IPS-20b (cell line): ENCODE measurements around the gene SH3BP2.

Experiments used
- H3K27ac ChIP-seq: one replicate; pipeline ENCODE4 v1.5.1; 2013; ENCODE audit warnings: low read length
- H3K27me3 ChIP-seq: 2 replicates; pipeline ENCODE4 v1.6.1; 2013; ENCODE audit warnings: mild to moderate bottlenecking, low read length, inconsistent platforms; ENCODE audit not compliant: insufficient read depth
- H3K36me3 ChIP-seq: 2 replicates; pipeline ENCODE4 v1.6.1; 2013; ENCODE audit warnings: low read depth, mild to moderate bottlenecking, inconsistent platforms, low read length, moderate library complexity; ENCODE audit not compliant: insufficient read depth
- H3K4me1 ChIP-seq: 2 replicates; pipeline ENCODE4 v1.6.1; 2013; ENCODE audit warnings: mild to moderate bottlenecking, control low read depth, inconsistent platforms, low read length, moderate library complexity; ENCODE audit not compliant: insufficient read depth
- H3K4me3 ChIP-seq: 2 replicates; pipeline ENCODE4 v1.5.1; 2013; ENCODE audit warnings: mild to moderate bottlenecking, low read length, inconsistent platforms
- H3K9ac ChIP-seq: 2 replicates; pipeline ENCODE4 v1.6.1; 2013; ENCODE audit warnings: low read depth, mild to moderate bottlenecking, inconsistent platforms, low read length, moderate library complexity
- H3K9me3 ChIP-seq: 2 replicates; pipeline ENCODE4 v1.6.1; 2013; ENCODE audit warnings: mild to moderate bottlenecking, low read depth, low read length, inconsistent platforms; ENCODE audit not compliant: insufficient read depth

SH3BP2 gene

DNA sequence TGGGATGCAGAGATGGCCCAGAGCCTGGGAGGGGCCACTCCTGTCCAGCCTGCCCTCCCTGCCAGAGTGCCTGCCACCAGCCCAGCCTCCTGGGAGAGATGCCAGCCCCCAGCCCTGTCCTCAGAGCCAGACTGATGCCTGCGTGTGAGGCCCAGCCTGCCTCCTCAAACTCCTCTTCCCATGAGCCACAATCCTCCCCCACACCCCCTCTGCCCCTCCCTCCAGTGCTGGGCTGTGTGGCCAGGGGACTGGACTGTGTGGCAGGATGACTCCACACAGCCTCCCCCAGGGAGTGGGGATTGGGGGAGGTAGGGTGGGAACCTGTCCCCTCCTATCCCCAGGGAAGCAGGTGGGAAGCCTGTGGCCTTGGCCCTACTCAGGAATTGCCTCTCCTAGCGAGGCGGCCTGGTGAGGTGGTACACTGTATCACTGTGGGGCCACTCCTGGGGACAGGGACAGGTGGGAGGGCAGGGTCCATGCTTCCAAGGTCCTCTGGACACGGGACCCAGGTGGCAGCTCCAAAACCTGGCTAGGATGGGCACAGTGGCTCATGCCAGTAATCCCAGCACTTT lies 4.3 kb upstream of the SH3BP2 start:
- no peaks in the 10 kb centered on the region for H3K36me3 ChIP-seq
- H3K9ac ChIP-seq, result no peak overlapping the region
- H3K4me1 ChIP-seq, result no peaks in the 10 kb centered on the region
- no peaks in the 10 kb centered on the region for H3K9me3 ChIP-seq
- no peak overlapping the region for H3K4me3 ChIP-seq
- H3K27me3 ChIP-seq, result peaks cover 17% of the 10 kb centered on the region
- no peak overlapping the region for H3K27ac ChIP-seq

DNA sequence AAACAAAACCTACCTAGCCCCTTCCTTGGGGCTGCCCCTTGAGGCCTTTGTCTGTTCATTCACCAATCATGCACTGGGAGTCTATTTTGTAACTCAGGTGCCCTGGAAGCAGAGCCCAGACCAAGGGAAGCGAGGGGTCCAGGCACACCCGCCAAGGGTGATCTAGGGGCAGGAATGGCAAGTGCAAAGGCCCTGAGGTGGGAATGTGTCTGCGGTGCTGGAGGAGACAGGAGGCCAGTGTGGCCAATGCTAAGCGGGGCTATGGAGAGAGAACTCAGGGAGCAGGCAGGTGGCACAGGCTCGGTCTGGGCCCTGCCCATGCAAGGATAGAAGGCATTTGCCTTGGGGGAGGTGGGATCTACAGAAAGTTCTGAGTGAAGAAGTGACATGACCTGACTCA lies 3.5 kb upstream of the SH3BP2 start:
- Histone ChIP-seq H3K9ac (no peak overlapping the region), H3K27ac (no peak overlapping the region), H3K27me3 (peaks cover 24% of the 10 kb centered on the region), H3K9me3 (no peaks in the 10 kb centered on the region), H3K36me3 (no peaks in the 10 kb centered on the region), H3K4me3 (no peak overlapping the region), H3K4me1 (no peaks in the 10 kb centered on the region)

DNA sequence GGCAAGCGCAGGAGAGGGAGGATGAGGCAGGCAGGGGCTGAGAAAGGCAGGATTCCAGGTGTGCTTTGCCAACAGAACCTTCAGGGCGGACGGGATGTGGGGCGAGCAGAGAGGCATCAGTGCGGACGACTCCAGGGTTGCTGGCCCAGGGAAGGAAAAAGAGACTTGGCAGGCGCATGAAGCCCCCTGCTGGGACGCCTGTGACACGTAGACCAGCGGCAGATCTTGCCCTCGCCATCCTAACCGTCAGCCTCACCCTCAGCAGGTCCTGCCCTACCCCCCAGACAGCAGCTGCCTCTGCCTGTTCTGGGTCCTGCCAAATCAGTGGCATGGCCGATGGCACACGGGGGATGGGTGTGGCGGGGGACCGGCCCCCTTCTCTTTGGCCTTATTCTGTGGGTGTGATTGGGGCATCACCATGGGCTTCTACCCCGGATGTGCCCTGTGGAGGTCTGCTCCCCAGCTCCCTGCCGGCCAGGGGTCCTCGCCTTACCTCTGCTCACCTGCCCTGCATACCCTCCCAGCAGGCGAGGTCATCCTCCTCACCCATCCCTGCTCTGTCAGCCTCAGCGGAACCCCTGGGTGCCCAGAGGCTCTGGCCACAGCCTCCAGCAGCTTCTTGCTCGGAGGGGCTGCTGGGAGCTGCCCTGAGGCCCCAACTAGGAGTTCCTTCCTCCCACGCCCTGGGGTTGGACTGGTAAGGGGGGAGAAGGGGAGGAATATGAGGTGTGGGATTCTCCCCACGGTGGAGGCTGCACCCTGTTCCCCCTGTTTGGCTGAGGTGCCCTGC lies 2.9 kb upstream of the SH3BP2 start:
- Histone ChIP-seq H3K9ac (no peak overlapping the region), H3K27me3 (peaks cover 31% of the 10 kb centered on the region), H3K27ac (no peak overlapping the region), H3K36me3 (no peaks in the 10 kb centered on the region), H3K4me1 (no peaks in the 10 kb centered on the region), H3K4me3 (no peak overlapping the region), H3K9me3 (no peaks in the 10 kb centered on the region)

DNA sequence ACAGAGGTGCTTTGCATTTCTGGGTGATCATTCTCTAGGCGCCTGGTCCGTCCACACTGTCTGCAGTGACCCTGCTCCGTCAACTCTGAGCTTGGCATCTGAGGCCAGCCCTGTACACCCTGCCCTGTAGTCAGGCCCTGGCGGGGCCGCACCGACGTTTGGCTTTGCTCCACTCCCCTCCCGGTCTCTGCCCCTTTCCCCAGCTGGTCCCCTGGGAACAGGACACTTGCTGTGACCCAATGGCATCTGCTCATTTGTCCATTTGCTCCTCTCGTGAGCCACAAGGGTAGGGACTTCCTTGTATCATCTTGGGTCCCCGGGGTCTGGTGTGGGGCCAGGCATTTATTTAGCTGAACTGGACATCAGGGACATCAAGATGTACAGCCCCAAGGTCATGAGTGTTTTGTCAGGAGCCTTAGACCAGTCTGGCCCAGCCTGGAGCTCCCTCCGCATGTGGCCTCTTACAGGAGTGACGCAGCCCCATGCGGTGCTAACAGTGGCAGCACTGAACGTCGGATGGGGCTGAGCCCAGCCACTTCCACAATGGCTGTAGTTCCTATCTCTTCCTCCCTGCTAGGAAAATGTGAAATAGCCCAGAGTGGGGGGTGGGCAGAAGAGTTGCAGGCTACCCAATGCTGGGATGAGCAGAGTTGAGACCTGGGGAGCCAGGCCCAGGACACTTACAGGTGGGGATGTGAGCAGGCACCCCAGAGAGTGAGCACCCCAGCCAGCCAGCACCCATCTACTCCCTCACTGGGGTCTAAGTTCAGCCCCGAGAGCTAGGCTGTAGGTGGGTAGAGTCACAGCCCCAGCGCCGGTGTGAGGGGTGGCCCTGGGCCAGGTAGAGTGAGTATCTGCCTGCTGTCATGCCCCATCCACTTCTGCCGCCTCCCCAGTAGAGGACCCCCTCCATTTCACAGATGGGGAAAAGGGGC lies 2.0 kb upstream of the SH3BP2 start:
- Histone ChIP-seq H3K36me3 (no peaks in the 10 kb centered on the region), H3K9me3 (no peaks in the 10 kb centered on the region), H3K27me3 (peaks cover 34% of the 10 kb centered on the region), H3K9ac (no peak overlapping the region), H3K4me1 (no peaks in the 10 kb centered on the region), H3K4me3 (no peak overlapping the region), H3K27ac (no peak overlapping the region)

DNA sequence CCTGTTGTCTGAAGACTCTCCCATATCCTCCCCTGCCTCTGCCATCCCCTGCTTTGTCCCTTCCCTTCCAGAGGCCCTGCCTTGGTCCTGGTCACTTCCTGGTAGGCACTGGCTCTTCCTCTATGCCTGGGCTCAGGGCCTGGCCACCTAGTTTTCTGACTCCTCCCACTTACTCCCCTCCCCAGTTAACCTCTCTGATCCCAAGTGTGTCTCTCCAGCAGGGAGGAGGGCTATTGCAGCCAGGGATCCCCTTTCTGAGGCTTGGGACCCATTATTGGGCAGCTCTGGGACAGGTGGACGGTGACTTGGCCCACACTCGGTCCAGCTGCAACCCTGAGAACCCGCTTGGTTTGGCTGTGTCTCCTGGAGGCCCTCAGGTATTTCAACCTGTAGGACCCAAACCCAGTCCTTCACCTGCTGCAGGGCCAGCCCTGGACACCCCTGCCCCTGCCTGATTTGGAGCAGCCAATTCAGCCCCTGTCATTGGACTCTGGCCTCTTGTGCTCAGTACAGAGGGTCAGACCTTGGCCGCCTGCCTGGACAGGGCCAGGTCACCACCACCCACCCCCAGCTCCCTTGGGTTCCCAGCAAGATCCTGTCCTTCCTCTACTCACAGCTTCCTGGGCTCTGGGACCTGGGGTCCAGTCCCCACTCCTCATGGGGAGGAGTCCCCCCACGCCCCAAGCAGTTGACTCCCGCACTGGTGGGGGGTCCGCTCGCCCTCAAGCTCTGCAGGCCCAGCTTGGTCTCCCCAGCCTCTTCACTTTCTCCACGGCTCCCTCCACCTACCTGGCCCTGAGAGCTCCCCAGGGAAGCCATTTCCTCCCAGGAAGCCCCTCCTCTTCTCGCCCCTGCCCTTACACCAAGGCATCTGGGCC lies 1.1 kb upstream of the SH3BP2 start:
- H3K27me3 ChIP-seq, result peaks cover 34% of the 10 kb centered on the region
- H3K36me3 ChIP-seq, result no peaks in the 10 kb centered on the region
- no peaks in the 10 kb centered on the region for H3K9me3 ChIP-seq
- no peak overlapping the region for H3K4me3 ChIP-seq
- no peak overlapping the region for H3K9ac ChIP-seq
- H3K27ac ChIP-seq, result no peak overlapping the region
- H3K4me1 ChIP-seq, result no peaks in the 10 kb centered on the region

DNA sequence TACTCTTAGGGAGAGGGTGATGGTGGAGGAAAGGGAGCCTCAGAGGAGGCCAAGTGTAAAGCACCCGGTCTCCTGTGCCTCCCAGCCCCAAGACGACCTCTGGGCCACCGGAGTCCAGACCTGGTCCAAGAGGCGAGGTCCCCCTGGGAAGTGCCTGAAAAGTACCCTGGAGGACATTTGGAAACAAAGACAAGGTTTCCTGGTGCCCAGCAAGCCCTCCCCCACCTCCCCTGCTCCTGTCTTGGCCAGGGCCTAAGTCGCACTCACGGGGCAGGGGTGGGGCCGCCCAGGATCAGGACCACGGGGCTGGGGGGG lies 532 bp upstream of the SH3BP2 start:
- Histone ChIP-seq H3K27me3 (peaks cover 34% of the 10 kb centered on the region), H3K9me3 (no peaks in the 10 kb centered on the region), H3K9ac (no peak overlapping the region), H3K36me3 (no peaks in the 10 kb centered on the region), H3K27ac (no peak overlapping the region), H3K4me3 (no peak overlapping the region), H3K4me1 (no peaks in the 10 kb centered on the region)

DNA sequence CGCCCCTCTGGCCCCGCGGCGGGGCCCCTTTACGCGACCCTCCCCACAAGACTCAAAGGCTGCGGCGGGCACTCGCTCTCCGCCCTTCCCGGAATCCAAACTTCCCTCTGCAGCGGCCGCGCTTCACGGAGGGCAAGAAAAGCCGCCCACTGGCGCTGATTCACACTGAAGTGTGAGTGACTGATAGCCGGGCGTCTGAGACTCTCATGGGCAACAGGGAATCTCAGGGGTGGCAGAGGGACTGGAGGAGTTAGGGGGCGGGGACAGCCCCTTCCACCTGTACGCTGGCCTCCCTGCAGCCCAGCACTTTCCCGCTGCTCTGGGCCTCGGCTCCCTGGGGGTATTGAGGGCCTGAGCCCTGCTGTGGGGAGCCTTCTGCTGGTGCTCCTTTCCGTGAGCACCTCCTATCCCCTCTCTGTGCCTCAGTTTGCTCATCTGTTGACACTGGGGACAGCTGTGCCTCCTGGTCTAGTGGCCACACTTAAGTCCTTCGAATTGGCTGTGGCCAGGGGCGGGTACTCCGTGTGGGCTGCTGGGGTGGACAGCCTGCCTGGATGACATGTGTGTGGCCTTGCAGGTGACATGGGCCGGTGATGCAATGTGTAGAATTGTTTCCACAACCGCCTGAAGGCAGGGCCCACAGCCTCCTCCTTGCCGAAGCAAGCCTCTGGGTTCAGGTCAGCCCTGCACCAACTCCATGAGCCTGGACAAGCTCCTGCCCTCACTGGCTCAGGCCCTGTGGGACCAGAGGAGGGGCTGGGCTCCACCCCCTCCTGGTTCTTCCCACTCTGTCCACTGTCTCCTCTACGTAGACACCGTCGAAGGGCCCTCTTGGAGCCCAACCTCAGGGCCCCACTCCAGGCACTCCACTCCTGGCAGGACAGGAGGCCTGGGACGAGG lies 951 bp downstream of the SH3BP2 start:
- Histone ChIP-seq H3K27me3 (peaks cover 34% of the 10 kb centered on the region), H3K27ac (no peak overlapping the region), H3K4me1 (no peaks in the 10 kb centered on the region), H3K36me3 (no peaks in the 10 kb centered on the region), H3K9me3 (no peaks in the 10 kb centered on the region), H3K4me3 (peak overlapping the region; percentile 57; the same call in 1 of the 2 replicates), H3K9ac (no peak overlapping the region)

DNA sequence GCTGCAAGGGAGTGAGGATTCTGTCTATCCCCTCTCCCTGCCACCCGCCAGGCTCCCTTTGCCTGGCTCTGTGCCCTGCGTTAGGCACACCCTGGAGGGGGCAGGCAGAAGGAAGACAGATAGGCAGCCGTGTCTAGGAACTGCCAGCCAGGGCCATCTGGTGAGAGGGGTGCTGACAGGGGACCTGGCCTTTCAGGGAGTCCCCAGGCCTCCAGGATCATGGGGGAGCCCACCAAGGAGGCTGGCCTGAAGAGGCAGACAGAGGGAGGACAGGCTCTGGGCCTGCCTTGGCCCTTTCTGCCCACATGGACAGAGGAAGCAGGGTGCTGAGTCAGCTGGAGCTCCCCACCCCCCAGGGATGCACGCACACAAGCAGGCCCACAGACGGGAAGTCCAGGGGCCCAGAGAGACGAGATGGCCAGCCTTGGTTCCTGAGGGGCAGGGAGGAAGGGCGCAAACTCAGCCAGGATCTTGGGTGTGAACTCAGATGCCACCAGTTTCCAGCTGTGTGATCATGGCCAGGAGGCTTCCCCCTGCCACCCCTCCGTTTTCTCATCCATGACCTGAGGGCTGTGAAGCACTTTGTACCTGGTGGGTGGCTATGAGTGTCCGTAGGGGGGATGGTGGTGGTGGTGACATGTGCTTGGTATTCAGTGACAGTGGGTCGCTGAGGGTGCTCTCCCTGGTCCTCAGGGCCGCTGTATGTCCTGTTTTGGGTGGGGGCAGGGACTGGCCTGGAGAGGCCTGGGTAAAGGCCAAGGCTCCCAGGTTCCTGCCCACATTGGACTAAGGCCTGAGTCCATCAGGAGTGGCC lies 1.8 kb downstream of the SH3BP2 start:
- Histone ChIP-seq H3K36me3 (no peaks in the 10 kb centered on the region), H3K9ac (no peak overlapping the region), H3K9me3 (no peaks in the 10 kb centered on the region), H3K27me3 (peaks cover 34% of the 10 kb centered on the region), H3K4me1 (no peaks in the 10 kb centered on the region), H3K4me3 (no peak overlapping the region), H3K27ac (no peak overlapping the region)

DNA sequence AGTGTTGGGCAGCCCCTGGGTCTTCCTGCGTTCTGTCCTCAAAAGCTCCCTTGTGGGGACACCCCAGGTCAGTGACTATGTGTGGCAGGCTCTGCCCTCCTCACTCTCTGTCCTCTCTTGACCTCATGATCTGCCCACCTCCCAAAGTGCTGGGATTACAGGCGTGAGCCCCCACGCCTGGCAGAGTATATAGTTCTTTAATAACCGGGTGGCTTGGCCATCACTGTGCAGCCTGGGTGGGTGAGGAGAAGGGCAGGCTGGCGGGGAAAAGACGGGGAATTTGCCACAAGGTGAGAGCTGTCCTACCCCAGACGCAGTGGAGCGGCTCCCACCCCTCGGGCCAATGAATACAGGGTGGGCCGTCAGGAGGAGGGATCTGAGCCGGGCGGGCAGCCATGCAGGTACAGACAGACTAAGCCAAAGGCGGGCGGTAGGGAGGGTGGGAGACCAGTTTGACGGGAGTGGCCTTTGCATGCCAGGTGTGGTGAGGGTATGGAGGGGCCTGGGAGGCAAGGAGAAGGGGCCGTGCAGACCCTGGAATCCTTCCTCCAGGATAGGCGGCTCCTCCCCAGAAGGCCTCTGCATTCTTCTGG lies 2.5 kb downstream of the SH3BP2 start:
- Histone ChIP-seq H3K36me3 (no peaks in the 10 kb centered on the region), H3K27ac (no peak overlapping the region), H3K4me1 (no peaks in the 10 kb centered on the region; the same call in 1 of the 2 replicates), H3K9ac (no peak overlapping the region), H3K27me3 (peaks cover 34% of the 10 kb centered on the region), H3K9me3 (no peaks in the 10 kb centered on the region), H3K4me3 (no peak overlapping the region)
